HG03342 (cell line): ENCODE measurements around the gene TRAPPC5.

Experiments used
- ATAC-seq: cut with Tn5 transposase; IDR thresholded peaks from one replicate; pipeline ENCODE4 v1.9.1; 2021; ENCODE audit warnings: mild to moderate bottlenecking, moderate library complexity; ENCODE audit not compliant: unreplicated experiment

Gene TRAPPC5

DNA sequence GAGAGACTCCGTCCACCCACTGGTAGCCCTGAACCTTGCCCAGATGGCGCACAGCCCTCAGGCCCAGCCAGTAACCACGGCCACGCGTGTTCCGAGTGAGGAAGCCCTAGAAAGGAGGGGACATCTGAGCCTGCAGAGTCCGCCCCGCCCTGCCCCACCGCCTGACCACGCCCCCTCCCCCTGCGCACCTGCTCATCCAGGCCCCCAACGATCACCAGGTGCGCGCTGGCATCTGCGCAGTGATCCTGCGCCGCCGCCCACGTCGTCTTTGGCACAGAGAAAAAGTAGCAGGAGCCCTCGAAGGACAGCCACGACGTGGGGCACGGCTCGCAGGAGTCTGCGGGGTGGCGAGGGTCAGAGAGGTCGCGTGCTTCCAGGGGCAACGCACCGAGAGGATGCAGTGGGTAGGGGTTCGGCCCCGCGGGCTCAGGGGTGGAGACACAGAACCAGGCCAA, 49.2 kb downstream of the TRAPPC5 start:
- ATAC-seq, result no peak

DNA sequence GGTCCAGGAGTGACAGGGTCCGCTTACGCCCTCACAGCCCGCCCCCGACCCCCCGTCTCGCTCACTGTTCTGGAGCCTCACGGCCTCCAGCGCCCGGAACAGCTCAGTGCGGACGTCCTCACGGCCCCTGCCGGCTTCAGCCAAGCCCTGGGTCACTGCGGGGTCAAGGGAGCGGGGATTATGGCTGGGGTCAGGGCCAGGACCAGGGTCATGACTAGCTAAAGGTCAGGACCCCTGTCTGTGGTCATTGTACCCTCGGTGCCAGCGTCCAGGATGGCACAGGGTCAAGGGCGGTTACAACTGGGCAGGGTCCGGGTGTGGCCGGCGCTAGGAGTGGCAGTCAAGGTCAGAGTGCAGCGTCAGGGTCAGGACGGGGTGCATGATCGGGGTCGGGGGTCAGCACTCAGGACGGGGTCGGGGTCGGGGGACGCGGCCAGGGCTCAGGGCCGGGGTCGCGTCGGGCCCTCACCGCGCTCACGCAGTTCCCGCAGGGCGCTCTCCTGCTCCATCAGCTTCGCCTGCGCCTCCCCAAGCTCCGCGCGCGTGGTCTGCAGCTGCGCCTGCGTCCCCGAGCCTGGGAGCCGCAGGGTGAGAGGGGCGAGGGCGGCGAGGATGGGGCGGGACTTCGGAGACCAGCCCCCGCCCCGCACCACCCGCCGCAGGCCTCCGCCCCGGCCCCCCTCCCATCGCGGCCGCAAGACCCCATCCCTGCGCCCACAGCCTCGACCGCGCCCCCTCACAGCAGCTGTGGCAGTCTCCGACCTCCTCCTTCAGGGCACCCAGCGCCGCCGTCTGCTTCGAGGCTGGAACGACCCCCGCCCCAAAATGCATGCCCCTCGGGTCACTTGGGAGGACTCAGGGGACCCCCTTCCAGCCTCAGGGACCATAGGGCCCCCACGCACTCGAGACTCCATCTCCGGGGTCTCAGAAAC, 49.9 kb downstream of the TRAPPC5 start:
- no peak for ATAC-seq

DNA sequence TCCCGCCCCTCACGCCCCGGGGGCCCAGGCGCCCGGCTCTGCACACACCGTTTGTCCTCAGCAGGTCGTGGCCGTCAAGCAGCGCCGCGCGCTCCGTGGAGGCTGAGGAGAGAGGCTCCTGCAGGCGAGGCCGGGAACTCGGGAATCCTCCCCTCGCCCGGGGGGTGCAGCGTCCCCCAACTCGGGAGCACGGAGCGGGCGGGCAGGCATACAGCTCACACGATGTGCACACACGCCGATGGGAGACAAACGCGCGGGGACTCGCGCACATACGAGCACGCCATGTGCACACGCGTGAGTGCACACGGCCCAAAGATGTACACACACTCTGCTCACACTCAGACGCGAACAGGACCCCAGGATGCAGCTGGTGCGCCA, 50.6 kb downstream of the TRAPPC5 start:
- no peak for ATAC-seq

DNA sequence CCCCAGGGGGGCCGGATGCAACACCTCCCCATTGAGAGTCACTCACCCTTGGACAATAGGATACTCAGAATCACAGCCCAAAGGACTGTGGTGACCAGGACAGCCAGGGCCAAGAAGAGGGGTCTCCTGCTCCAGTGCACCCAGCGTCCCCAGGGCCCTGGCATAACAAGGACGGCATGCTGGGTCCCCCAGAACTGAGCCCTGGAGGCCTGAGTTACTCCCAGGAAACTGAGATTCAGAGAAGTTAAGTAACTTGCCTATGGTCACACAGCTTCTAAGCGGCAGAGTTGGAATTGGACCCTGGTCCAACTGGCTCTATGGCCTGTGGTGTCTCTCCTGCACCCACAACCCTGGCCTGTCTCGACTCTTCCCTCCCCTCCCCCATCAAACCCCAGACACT, 51.0 kb downstream of the TRAPPC5 start:
- ATAC-seq, result no peak

DNA sequence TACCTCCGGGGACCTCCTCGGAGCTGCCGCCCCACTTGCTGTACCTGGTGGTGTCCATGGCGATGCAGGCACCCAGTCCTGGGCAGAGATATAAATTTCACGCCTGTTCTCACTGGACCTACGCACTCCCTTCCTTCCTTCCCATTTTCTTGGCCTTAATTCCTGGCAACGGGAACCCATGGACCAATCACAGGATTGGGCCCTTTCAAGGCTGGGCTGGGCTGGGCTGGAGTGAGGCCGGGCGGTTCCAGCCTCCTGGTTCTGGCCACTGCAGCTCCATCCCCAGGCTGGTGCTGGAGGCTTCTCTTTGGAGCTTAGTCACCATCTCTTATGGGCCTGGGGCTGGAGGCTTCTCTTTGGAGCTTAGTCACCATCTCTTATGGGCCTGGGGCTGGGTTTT, 51.4 kb downstream of the TRAPPC5 start, which contains the start of gene CLEC4G:
TSS of gene CLEC4G (minus strand) at position 66 of the 400 bp plus-strand sequence. CDS start at position 58, 8 bp downstream.
- no peak for ATAC-seq

DNA sequence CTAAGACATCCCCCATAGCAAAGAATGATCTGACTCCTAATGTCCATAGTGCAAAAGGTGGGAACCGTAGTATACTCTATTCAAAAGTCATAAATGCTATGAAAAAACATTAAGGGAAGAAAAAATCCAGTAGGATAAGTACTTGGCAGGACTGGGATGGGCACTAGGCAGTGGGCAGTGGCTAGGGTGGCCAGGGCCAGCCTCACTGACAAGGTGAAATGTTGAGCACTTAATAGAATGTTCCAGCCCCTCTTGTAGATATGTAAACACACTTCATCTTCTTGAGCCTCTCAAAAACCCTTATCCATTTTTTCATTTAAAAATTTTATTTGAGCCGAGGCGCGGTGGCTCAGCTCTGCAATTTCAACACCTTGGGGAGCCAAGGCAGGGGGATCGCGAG, 52.7 kb downstream of the TRAPPC5 start:
- no peak for ATAC-seq

DNA sequence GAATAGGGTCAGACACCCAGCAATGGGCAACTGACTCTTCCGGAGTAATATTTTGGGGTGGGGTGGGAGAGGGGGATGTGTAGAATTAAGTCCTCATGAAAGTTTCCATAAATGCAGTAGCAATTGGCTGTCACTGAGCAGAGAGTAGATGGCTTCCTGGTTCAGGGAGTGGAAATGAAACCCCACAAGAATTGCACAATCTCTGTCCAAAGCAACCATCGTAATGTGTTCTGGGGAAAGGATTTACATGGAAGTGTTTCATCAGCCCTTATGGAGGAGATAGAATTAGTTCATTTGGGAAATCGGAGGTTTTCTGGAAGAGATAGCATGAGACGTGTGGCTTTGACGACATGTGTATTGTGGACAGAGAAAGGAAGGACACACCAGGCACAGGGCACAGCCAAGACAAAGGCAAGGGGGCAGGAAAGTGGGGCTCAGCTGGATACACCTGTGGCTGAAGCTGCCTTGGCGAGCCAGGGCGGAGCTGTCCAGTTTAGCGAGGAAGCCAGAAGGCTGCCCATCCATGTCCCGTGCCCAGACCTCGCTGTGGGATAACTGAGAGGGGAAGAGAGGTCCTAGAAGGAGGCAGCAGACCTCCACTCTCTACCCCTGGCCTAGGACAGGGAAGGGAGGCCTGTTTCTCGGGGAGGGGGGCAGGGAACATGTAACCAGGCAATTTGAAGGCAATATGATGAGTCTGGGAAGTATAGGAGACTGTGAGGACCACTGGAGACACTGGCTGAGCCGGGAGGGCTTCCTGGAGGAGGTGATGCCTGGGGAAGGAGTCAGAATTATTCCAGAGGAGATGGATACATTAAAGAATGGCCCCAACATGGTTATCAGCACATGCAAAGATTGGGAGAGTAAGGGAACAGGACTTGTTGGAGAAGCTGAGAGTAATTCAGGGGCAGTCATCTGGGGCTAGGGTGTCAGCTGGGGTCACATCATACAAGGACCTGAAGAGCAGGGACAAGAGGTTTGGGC, 53.9 kb downstream of the TRAPPC5 start:
- ATAC-seq, result no peak

DNA sequence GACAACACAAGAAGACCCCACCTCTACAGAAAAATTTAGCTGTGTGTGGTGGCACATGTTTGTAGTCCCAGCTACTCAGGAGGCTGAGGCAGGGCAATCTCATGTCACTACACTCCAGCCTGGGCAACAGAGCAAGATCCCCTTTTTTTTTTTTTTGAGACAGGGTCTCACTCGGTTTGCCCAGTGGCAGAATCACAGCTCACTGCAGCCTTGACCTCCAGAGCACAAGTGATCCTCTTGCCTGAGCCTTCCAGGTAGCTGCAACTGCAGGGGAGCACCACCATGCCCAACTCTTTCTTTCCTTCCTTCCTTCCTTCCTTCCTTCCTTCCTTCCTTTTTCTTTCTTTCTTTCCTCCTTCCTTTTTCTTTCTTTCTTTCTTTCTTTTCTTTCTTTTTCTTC, 55.5 kb downstream of the TRAPPC5 start:
- no peak for ATAC-seq

DNA sequence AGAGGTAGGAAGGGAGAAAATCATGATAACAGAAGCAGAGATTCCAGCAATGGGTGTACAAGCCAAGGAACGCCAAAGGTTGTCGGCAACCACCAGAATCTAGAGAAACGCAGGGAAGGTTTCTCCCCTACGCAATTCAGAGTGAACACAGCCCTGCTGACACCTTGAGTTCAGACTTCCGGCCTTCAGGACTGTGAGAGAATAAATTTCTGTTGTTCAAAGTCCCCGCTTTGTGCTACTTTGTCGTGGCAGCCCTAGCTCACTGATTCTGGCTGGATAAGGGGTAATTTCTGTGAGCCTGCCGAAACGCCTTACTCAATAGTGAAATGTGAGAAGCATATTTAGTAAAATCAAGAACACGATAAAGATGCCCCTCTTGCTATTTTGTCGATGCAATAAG, 56.6 kb downstream of the TRAPPC5 start:
- ATAC-seq, result no peak
